ENCODE results near the gene NTF4.
"Not testable (repeated sequence)": the region's sequence is repeated elsewhere in the genome, so short reads cannot be mapped to it uniquely, and the experiment has no call there.

The NTF4 gene

GRCh38 chr19:49056101-49056901 lies 8.3 kb downstream of the NTF4 start:
- peak in 1 of 2 experiments; percentile 60 for DNase-seq

GRCh38 chr19:49050376-49051033 lies 14.1 kb downstream of the NTF4 start:
- not testable (repeated sequence) for DNase-seq

- not testable (repeated sequence) for DNase-seq
Observed at GRCh38 chr19:49049834-49050233, 14.8 kb downstream of the NTF4 start.

- not testable (repeated sequence) for DNase-seq
Observed at GRCh38 chr19:49049011-49049410, 15.6 kb downstream of the NTF4 start, which contains the start of gene CGB8. CGB8 (minus strand) TSS chr19:49049111; CDS start chr19:49048739, 372 bp downstream.

- DNase-seq: not testable (repeated sequence)
Observed at GRCh38 chr19:49043548-49043947, 21.1 kb downstream of the NTF4 start, which contains the start of gene CGB5. CGB5 (plus strand) TSS chr19:49043848; CDS start chr19:49044210, 362 bp downstream.

GRCh38 chr19:49042666-49043065 lies 22.0 kb downstream of the NTF4 start:
- DNase-seq: not testable (repeated sequence)

GRCh38 chr19:49042177-49042576 lies 22.4 kb downstream of the NTF4 start:
- DNase-seq: no peak

GRCh38 chr19:49039736-49040135 lies 24.9 kb downstream of the NTF4 start:
- DNase-seq: not testable (repeated sequence)

- not testable (repeated sequence) for DNase-seq
Observed at GRCh38 chr19:49038557-49039276, 25.9 kb downstream of the NTF4 start.

GRCh38 chr19:49038111-49038510 lies 26.5 kb downstream of the NTF4 start:
- not testable (repeated sequence) for DNase-seq

- DNase-seq: peak in 1 of 2 experiments; percentile 58
Observed at GRCh38 chr19:49036815-49037214, 27.8 kb downstream of the NTF4 start, which contains the start of gene CGB1. CGB1 (minus strand) TSS chr19:49036895; CDS start chr19:49036711, 184 bp downstream.

GRCh38 chr19:49031642-49032301 lies 32.8 kb downstream of the NTF4 start, which contains the start of gene CGB2:
CGB2 (plus strand) TSS chr19:49031890; CDS start chr19:49032096, 206 bp downstream.
- DNase-seq: peak; percentile 46 to 75

GRCh38 chr19:49030323-49030722 lies 34.3 kb downstream of the NTF4 start:
- not testable (repeated sequence) for DNase-seq

GRCh38 chr19:49029749-49030148 lies 34.9 kb downstream of the NTF4 start:
- DNase-seq: not testable (repeated sequence)

GRCh38 chr19:49028686-49029085 lies 35.9 kb downstream of the NTF4 start:
- not testable (repeated sequence) for DNase-seq

- DNase-seq: not testable (repeated sequence)
Observed at GRCh38 chr19:49025599-49025998, 39.0 kb downstream of the NTF4 start.

GRCh38 chr19:49025088-49025487 lies 39.5 kb downstream of the NTF4 start:
- DNase-seq: not testable (repeated sequence)

- not testable (repeated sequence) for DNase-seq
Observed at GRCh38 chr19:49024233-49024632, 40.4 kb downstream of the NTF4 start, which contains the start of gene CGB3. CGB3 (minus strand) TSS chr19:49024333; CDS start chr19:49023971, 362 bp downstream.

GRCh38 chr19:49022116-49022515 lies 42.5 kb downstream of the NTF4 start:
- no peak for DNase-seq

- peak in 1 of 2 experiments; percentile 13 for DNase-seq
Observed at GRCh38 chr19:49020931-49021895, 43.4 kb downstream of the NTF4 start.

- peak in 1 of 2 experiments; percentile 54 for DNase-seq
Observed at GRCh38 chr19:49020342-49020741, 44.3 kb downstream of the NTF4 start.

All from NCI-H526 (cell line).